Fibroblast of peridontal ligament (primary cell): ENCODE results near the gene LEFTY2.
A peak's percentile ranks its signal among the peaks of the same experiment; 100 is the strongest.
"Not testable (repeated sequence)": the region's sequence is repeated elsewhere in the genome, so short reads cannot be mapped to it uniquely, and the experiment has no call there.

ENCODE experiments used
- DNase-seq: peaks from one replicate; pipeline ENCODE4 v3.0.0-alpha.2; 2010; ENCODE audit errors: extremely low read depth

Gene LEFTY2

DNA sequence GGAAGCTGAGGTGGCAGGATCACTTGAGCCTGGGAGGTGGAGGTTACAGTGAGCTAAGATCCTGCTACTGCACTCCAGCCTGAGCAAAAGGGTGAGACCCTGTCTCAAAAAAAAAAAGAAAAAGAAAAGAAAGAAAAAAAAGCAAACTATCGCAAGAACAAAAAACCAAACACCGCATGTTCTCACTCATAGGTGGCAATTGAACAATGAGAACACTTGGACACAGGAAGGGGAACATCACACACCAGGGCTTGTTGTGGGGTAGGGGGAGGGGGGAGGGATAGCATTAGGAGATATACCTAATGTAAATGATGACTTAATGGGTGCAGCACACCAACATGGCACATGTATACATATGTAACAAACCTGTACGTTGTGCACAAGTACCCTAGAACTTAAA is 11.6 kb downstream of the LEFTY2 start:
- not testable (repeated sequence) for DNase-seq

DNA sequence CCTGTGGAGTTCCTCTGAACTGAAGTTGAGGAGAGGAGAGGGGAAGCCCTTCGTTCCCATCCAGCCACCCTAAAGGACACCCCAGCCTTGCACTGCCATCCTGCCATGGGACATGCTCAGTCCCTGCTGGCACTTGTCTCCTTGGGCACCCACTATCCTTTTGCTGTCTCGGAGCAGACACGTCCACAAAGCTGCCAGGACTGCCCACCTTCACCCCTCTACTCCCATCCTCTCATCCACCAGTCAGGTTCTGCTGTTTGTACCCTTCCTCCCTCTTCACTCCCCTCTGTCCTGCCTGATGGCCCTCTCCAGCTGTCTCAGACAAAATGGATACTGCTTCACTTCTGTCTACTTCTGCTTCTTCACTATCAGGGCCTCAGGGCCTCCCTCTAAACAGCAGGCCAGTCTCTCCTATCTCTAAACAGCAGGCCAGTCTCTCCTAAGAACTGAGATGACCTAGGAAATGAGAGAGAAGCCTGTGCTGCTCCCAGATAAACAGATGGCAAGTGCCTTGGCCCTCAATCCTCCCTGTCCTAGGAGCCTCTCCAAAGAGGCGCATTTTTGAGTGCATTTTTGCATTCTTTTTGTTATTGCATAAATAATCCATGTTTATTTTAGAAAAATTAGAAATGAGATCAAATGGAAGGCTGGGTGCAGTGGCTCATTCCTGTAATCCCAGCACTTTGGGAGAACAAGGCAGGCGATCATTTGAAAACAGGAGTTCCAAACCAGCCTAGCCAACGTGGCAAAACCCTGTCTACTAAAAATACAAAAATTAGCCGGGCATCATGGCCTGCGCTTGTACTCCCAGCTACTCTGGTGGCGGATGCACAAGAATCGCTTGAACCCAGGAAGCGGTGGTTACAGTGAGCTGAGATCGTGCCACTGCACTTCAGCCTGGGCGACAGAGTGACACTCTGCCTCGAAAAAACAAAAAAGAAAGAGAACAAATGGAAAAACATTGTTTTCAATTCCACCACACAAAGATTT is 12.5 kb downstream of the LEFTY2 start:
- no peak for DNase-seq

- no peak for DNase-seq
Measured at GRCh38 chr1:225926551-225927113, 14.4 kb downstream of the LEFTY2 start.

- DNase-seq, result peak; percentile 94
Measured at GRCh38 chr1:225923692-225924555, 17.1 kb downstream of the LEFTY2 start, which contains the start of gene PYCR2. TSS of gene PYCR2 (minus strand) at chr1:225924250. CDS start at chr1:225924110, 140 bp downstream.

DNA sequence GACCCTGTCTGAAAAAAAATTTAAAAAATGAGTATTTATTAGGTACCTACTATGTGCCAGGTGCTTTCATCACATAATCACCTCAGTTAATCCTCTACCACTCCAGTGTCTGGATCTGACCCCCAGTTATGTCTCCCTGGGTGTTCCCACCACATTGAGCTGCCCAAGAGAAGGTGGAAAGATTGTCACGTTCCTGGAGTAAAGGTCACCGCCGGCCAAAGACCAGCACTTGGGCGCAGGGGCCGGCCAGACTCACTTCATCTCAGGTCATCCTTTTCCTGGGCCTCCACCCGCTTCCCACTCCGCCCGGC is 17.7 kb downstream of the LEFTY2 start:
- no peak for DNase-seq

GRCh38 chr1:225921734-225922709 is 19.0 kb downstream of the LEFTY2 start:
- no peak for DNase-seq

DNA sequence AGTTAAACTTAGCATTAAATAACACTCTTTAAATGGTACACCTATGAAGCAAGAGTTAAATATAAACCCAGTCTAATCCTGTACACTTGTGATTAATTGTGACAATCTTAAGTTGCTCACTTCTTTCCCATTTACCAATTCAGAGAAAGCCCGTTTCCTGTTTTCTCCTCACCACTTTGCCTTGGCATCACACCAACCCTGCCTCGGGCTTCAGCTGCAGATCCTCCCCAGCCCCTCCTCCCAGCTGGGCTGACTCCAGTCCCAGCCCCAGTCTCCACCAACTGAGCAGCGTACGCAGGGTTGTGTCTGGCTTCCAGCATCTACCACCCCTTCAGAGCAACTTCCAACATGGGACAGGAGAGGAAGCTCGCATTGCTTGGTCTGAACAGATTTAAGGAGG is 21.1 kb downstream of the LEFTY2 start:
- DNase-seq, result peak; percentile 63

DNA sequence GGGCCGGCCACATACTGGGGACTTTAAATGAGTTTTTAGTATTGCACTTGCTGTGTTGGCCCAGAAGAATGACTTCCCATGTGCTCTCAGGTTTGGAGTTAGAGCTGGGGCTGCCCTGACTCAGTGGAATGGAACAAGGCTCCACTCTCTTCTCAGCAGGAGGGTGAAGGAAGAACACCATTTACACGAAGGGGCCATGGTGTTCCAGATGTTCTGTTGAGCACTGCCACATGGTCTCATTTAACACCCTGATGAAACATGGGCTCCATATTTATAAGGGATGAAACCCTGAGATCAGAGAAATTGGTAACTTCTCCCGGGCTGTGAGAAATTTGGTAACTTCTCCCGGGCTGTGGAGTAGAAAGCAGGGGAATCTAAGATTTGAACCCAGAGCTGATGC is 22.7 kb downstream of the LEFTY2 start:
- no peak for DNase-seq

DNA sequence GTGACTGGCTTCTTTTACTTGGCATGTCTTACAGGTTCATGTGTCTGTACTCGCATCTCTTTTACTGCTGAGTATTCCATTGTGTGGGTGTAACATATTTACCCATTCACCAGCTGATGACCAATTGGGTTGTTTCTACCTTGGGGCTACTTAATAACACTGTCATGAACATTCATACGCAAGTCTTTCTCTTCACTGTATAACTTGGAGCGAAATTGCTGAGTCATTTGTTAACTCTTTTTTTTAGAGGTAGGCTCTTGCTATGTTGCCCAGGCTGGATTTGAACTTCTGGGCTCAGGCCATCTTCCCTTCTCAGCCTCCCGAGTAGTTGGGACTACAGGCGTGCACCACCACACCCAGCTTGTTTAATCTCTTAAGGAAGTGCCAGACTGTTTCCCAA is 23.5 kb downstream of the LEFTY2 start:
- DNase-seq, result no peak

- DNase-seq, result no peak
Measured at GRCh38 chr1:225917101-225917500, 23.9 kb downstream of the LEFTY2 start.

DNA sequence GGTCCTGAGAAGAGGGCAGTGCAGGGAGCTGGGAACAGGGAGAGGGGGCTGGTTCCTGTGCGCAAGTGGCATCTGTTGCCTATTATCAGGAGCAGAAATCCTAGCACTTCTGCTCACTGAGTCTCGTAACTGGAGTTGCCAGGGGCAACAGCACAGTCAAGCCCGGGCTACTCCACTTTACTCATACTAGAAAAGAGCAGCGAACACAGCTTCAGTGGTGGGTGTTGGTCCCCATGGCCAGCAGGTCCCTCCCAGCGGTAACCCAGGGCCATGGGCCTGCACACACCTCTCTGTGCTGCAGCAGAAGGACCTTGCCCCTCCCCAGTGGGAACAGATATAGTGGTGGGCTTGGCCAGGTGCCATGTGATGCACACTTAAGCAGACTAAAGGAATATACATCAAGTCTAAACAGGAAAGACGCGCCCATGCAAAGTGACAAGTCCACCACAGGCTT is 25.5 kb downstream of the LEFTY2 start:
- DNase-seq, result no peak

DNA sequence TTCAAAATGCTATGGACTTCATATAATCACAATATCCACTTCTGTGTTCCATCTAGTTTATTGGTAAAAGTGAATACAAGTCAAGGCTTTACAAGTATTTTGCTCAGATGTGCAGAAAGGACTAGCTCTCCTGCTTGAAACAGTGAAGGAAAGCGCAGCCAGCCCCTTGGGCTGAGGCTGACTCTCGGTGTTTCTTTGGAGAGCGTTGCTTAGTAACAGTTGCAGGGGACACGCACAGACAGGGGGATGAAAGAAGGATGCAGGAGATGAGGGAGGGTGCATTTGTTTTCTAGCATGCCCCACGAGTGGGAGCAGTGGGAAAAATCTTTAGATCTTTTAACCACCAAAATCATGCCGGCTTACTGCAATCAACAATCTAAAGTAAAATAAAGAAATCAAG is 26.1 kb downstream of the LEFTY2 start:
- no peak for DNase-seq

- no peak for DNase-seq
Measured at GRCh38 chr1:225914391-225914790, 26.6 kb downstream of the LEFTY2 start.

GRCh38 chr1:225911191-225912130 is 29.6 kb downstream of the LEFTY2 start:
- peak; percentile 15 for DNase-seq

- DNase-seq, result no peak
Measured at GRCh38 chr1:225909477-225909876, 31.5 kb downstream of the LEFTY2 start.

DNA sequence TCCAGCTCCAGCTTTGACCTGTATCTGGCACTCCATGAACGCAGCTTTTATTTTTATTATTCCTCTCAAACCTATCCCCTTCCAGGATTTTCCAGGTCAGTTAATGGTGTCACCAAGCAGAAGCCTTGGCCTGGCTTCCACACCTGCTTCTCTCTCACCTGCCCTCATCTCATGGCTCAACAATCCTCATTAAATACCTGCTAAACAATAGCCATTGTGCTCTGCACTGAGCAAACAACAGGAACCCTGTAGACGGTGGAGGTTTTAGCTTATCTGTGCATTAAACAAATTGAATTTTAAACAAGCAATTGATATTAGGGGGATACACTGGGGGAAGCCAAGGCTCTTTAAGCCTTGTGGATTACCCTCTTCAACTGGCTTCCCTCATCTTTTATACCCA is 32.2 kb downstream of the LEFTY2 start:
- no peak for DNase-seq

GRCh38 chr1:225908013-225908640 is 32.9 kb downstream of the LEFTY2 start:
- DNase-seq, result no peak

GRCh38 chr1:225907341-225907740 is 33.7 kb downstream of the LEFTY2 start:
- DNase-seq, result no peak

- no peak for DNase-seq
Measured at GRCh38 chr1:225906467-225906866, 34.6 kb downstream of the LEFTY2 start.
